CD4-positive, alpha-beta T cell treated with Interferon alpha-2 for 1 hour (primary cell): ENCODE results near the gene RNF207.
A peak's percentile ranks its signal among the peaks of the same experiment; 100 is the strongest.

Experiments used
- DNase-seq, 2 donors: peaks; one replicate each; pipeline ENCODE4 v3.0.0-alpha.2; 2020 to 2022

Gene RNF207

DNA sequence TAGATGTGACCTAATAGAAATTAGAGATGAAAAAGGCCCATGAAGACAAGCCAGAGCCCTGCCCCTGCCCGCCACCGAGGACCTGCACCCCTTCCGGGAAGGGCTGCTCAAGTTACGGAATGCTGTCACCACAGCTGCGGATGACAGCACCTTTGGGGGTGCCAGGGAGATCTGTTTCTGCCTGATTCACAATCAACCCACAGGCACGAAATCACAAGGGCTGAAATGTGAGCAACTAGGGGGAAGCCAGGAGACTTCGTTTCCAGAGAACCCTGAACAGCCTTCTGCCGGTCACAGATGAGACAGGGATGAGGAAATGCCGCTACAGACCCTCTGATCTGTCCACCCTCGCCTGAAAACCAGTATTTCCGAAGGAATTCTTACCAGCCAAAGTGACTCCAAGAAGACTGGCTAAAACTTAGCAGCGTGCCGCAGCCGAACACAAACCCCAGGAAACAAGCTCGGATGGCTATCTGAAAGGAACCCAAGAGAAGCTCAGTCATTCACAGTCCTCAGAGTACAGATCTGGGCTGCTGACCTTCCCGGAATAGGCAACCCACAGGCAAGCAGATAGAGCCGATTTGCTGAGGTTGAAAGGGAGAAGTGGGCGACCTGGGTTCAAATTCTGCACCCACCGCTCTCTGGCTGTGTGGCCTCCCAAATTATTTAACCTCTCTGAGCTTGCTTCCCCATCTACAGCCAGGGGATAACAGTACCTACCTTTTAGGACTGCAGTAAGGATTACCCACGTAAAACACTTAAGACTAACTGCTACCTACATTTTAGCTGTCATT lies 28.8 kb downstream of the RNF207 start:
- DNase-seq: no peak

DNA sequence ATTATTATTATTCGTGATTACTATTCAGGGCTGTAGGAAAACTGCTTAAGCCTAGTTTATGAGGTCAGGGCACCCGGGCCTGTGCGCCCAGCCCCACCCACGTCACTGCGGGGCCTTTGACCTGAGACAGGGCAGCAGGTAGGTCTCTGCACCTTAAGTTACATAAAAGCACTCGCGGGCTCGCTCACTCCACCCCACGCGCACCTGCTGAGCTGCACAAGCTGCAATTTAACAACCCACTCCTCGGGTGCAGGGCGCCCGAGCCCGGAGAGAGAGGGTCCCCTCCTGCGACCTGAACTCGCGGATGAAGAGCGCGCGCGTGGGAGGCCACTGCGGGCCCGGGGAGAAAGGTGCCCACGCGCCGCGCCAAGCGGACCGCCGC lies 29.4 kb downstream of the RNF207 start:
- no peak for DNase-seq

DNA sequence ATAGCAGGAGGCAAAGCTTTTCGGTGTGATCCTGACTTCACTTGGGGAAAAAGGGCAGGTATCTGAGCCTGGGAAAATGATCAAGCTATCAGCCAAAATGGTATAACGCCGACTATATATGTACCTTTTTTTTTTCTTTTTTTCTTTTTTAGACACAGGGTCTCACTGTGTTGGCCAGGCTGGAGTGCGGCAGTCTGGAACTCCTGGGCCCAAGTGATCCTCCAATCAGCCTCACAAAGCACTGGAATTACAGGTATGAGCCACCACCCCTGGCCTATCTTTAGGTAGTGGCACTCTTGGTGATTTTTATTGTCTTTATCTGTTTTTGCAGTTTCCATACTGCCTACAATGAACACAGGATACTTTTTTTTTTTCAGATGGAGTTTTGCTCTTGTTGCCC lies 31.2 kb downstream of the RNF207 start:
- DNase-seq: no peak

GRCh38 chr1:6239213-6239752 lies 33.4 kb downstream of the RNF207 start:
- no peak for DNase-seq

DNA sequence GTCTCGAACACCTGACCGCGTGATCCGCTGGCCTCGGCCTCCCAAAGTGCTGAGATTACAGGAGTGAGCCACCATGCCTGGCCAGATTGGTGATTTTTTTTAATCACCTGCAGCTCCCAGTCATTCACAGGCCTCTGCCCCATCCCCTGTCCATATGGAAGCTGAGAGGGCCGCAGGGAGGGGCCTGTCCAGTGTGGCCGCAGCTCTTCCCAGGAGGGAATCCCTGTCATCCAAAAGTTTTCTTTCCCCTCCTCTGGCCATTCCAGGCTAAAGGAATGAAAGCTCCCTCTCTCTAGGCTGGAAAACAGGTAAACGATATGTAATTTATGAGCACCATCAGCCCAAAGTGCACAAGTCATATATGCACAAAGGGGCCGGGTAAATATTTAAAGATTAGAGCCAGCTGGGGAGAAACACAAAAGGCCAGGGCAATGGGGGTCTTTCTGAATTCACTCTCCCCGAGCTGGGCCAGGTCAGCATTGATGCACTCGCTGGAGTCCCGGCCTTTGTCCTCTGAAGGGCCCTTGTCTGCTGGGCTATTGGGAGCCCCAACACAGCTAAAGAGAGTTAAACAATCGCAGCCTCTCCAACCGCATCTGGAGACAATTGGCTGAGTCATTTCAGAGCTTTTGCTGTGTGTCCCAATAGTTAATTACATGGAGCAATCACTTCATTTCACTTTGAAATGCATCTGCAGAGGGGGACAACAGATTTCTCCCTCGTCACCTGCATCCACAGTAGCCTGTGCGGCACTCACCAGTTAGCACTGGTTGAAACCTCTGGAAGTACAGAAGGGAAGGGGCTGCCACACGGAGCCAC lies 34.2 kb downstream of the RNF207 start:
- DNase-seq: no peak

GRCh38 chr1:6241107-6241886 lies 35.4 kb downstream of the RNF207 start:
- no peak for DNase-seq

DNA sequence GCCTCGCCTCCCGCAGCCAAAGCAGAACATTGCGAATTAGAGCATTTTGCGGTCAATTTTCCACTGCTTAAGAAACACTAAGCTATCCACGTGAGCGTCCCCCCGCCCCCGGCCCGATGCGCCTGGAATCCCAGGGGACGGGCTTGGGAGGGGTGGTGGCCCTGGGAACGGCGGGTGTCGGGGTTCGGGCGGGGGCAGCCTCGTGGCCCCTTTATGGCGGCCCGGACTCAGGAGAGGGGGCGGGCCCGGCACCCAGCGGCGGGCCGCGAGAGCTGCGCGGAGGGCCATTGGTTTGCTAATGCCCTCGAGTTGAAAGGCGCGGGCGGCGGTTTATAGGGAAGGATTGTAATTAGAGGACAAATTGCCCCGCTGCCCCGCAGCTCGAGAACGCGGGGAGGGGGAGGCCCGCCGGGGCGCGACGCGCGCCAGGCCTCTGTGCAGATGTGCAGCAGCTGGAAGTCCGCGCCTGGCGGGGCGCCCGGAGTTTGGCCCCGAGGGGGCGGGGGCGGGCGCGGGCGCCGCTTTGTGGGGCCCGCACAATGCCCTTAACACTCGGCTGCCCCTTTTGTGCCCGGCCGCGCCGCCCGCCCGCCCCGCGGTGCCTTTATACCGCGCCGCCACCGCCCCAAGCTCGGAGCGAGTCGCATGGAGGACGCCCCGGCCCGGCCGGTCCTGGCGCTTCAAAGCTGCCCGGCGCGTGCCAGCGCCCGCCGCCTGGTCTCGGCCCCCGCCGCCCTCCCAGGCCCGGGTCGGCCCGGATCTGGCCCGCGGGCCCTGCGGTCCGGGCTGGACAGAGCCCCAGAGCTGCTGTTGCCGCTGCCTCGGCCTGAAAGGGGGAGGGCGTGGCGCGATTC lies 36.2 kb downstream of the RNF207 start:
- no peak for DNase-seq

DNA sequence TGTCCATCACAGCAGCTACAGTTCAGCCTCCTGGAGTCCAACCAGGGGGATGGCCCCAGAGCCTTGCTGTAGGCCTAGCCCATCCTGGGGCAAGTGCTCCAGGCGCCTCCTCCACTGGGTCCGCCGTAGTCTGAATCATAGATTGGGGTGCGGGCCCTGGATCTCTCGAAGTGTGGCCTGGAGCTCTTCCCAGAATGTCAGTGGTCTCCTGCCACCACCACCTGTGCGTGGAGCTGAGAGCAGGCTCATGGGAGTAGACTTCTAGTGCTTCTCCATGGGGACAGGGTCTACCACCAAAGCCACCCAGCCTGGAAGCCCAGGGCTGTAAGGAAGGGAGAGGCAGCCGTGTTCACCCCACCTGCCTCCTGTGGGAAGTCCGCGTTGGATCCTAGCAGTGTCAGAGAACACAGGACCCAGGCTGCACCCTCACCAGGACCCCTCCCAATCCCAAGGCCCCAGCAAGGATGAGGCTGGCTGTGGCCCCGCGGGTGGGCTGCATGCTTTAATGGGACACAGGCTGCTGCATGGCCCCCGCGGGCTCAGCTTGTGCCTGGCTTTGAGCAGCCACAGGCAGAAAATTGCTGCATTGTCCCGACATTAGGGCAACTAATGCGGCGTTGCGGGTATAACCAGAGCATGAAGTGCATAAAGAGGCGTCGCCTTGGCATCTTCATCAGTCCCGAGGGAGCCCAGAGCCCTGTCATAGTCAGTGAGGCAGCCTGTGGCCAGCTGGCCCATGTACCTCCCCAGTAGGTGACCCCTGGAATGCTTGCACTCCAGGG lies 37.3 kb downstream of the RNF207 start:
- DNase-seq: no peak

DNA sequence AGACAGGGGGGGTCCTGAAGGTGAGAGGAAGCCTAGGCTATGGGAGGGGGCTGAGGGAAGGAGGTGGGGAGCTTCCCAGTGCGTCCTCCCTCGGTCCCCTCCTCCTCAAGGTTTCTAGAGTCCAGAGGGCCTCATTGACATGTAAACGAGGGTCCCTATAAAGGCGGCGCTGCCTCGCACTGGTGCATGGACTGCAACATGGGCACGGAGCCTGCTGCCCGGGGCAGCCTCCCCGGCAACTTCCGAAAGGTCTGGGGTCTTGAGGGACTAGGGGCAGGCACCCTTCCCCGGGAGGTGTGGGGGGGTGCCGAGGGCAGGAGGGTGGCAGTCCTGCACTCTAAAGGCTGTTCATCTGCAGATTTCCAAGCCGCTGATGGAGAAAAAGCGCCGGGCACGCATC lies 38.1 kb downstream of the RNF207 start, which contains the start of gene HES3:
Gene HES3 (plus strand): TSS at position 187 of the 400 bp plus-strand sequence. CDS start 187 bp downstream, at position 374.
- no peak for DNase-seq

DNA sequence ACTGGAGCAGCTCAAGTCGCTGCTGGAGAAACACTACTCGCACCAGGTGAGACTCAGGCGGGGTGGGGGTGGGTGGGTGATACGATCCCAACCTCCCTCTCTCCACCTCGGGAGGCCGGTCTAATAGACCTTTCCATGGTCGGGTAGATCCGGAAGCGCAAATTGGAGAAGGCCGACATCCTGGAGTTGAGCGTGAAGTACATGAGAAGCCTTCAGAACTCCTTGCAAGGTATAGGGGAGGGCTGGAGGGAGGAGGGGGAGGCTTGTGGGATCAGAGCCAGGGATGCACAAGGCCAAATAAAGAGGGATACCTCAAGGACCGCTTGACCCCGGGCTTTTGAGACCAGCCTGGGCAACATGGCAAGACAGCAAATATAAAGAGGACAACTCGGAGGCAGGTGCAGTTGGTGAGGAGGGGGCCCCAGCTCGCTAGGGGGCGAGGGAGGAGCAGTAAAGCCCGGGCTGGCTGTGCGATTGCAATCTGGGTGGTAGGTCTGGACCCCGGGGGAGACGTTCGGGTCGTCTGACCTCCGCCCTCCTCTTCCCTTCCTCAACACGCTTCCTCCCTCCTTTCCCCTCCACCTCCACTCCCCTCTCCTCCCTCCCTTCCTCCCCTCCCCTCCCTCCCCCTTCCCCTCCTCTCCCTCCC lies 38.6 kb downstream of the RNF207 start:
- no peak for DNase-seq

DNA sequence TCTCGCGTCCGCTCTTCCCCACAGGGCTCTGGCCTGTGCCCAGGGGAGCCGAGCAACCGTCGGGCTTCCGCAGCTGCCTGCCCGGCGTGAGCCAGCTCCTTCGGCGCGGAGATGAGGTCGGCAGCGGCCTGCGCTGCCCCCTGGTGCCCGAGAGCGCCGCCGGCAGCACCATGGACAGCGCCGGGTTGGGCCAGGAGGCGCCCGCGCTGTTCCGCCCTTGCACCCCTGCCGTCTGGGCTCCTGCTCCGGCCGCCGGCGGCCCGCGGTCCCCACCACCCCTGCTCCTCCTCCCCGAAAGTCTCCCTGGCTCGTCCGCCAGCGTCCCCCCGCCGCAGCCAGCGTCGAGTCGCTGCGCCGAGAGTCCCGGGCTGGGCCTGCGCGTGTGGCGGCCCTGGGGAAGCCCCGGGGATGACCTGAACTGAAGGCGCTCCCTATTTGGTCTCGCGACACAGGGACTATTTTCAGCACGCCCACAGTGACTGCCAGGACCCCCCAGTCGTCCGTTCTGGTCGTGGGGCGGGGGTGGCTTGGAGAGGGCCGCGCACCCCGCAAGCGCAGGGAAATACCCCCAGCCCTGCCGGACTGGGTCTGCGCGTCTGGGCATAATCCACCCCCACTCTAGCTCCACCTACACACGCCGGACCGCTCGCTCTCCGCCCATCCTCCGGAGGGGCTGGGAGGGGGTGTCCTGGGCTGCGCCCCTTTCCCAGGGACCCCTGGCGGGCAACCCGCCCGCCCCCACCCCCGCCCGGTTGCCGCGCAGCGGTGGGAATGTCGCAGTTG lies 39.4 kb downstream of the RNF207 start:
- DNase-seq: peak; percentile 71 to 84

DNA sequence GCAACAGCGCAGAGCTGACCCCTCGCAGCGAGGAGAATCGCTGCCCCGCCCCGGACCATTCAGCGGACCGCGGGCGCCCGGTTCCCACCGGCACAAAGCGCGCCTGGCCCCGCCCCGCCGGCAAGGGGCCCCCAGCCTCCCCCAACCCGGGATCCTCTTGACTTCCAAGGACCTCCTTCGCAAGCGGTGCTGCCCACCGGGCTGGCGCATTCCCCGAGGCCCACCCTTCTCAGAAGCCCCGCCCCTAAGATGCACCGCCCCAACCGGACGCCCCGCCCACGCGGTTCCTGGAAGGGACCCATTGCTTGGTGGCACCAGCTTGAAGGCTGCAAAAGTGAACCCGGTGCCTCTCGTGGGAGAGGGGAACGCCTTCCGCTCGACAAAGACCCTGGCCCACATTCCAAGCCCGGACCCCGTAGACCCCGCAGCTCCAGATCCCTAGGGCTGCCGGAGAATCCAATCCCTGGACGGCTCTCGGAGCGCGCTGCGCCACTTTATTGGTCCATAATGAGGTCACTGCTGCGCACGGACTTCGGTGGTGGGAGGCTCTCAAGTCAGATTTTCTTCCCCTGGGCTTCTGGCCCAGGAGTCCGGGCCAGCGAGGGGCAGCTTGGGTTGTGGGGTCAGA lies 40.1 kb downstream of the RNF207 start:
- peak; percentile 28 to 53 for DNase-seq

DNA sequence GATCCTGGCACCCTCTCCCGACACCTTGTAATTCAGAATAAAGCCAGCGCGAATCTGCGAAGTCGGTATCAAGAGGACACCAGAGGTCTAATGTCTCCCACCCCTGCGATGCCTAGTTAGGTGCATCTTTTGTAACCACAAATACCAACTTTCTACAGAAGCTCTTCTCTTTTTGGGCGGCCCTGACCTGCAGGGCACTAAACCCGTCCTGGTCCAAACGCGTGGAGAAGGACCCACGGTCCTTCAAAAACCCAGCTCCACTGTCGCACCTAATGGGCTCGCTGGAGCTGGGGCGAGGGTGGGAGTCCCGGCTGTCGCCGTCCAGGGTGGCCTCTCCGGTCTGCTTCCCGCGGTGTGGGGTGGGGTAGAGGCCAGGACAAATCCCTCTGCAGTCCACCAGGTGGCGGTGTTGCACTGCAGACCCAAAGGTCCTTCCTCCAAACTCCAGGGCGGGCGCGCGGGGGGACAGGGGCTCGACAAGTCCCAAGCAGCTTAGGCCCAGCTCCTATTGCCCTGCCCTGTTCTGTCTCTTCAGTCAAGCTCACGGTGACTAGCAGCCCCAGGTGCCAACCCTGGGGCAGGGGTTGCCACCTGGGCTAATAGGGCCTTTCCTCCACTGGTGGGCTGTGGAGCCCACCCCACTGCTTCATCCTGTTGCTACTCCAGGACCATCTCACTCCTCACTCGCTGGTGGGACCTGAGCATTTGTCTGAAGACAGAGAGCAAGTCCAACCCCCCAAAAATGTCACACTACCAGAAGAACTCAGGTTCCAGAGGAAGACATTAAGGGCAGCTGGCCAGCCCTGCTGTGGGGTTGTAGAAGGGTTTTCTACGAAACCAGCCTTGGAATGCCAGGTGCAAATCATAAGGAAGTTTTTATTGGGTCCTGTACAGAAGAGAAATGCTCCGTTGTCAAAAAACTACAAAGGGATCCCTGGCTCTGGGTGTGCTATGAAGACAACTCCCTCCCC lies 40.9 kb downstream of the RNF207 start:
- DNase-seq: peak; percentile 73 to 81

DNA sequence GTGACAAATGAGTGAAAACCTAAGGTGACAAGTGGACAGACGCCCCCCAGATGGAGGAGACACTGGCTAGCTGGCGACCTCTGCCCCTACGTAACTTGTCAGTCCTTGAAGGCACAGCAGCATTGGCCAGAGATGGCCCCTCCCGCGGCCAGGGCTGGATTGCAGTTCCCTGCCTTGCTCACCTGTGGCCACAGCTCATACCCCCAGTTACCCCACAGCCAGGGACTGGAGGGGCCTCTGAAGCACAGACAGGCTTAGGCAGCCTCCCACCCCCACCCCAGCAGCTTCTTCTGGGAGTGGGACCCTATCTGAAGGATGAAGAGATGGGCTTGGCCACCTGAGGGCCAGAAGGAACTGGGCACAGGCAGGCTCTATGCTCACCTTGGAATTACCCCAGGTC lies 41.7 kb downstream of the RNF207 start:
- DNase-seq: no peak

- no peak for DNase-seq
Measured at GRCh38 chr1:6248161-6248776, 42.4 kb downstream of the RNF207 start.

- no peak for DNase-seq
Measured at GRCh38 chr1:6248932-6249738, 43.2 kb downstream of the RNF207 start.
